ENCODE measurements around the gene KCNAB1.

DNA sequence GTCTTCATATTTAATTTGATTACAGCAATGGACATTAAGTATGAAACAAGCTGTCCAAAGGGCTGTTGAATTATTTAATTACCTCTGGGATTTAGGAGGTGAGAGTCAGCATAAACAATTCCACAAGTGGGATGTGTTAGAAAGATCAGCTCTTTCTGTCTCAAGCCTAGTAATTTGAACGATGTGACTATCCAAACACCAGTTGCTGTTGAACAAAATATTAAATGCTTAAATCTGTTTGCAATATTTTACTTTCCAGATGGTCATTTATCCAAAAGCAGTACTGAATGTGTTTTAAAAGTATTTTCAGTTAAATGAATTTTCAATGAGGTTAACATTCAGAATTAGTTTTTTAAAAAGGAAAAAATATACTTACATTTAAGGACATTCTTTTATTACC lies 12.7 kb downstream of the KCNAB1 start:
- no peak for TF ChIP-seq ELF4 (IDR thresholded peaks at IDR 0.05)
- no peak for TF ChIP-seq SUZ12 (IDR thresholded peaks at IDR 0.05)
- no peak for TF ChIP-seq PKNOX1 (IDR thresholded peaks at IDR 0.05)
- TF ChIP-seq BHLHE40 (IDR thresholded peaks at IDR 0.05; ENCODE audit: borderline replicate concordance): no peak
- no peak for TF ChIP-seq FOXM1 (IDR thresholded peaks at IDR 0.05; ENCODE audit: borderline replicate concordance)
- TF ChIP-seq ARNT (IDR thresholded peaks at IDR 0.05): no peak
- no peak for TF ChIP-seq NFRKB (IDR thresholded peaks at IDR 0.05)
- TF ChIP-seq SP1 (IDR thresholded peaks at IDR 0.05): no peak
- TF ChIP-seq TARDBP (IDR thresholded peaks at IDR 0.05): no peak
- no peak for TF ChIP-seq FOXA1 (IDR thresholded peaks at IDR 0.05)
- TF ChIP-seq LEF1 (IDR thresholded peaks at IDR 0.05; ENCODE audit: borderline replicate concordance): no peak
- no peak for TF ChIP-seq ZNF384 (IDR thresholded peaks at IDR 0.05)
- TF ChIP-seq CTBP1 (IDR thresholded peaks at IDR 0.05; ENCODE audit: borderline replicate concordance): no peak

Data from HEK293T (cell line).